Transverse colon (tissue), 4 donors: ENCODE results near the gene NEUROD2. TPM values are rescaled to one million over a fixed set of nuclear protein-coding genes. Genes with fewer than 3 reads are reported as not detected.

ENCODE experiments used
- DNase-seq: peaks from one replicate; pipeline ENCODE4 v3.0.0-alpha.2; 2019
- H3K27ac ChIP-seq, 4 donors: fragments of 200-600 bp; sonication (generic); 2 replicates each; pipeline ENCODE4 v1.5.1; 2016 to 2018; ENCODE audit warnings: inconsistent platforms in 4 of 4
- H3K27me3 ChIP-seq: fragments of 200-600 bp; sonication (generic); 2 replicates; pipeline ENCODE4 v1.5.1; 2017; ENCODE audit warnings: inconsistent platforms
- H3K36me3 ChIP-seq, 4 donors: fragments of 200-600 bp; sonication (generic); 2 replicates each; pipeline ENCODE4 v1.5.1; 2017 to 2019; ENCODE audit warnings: inconsistent platforms in 4 of 4
- H3K4me1 ChIP-seq, 4 donors: fragments of 200-600 bp; sonication (generic); 2 replicates each; pipeline ENCODE4 v1.5.1; 2017 to 2020; ENCODE audit warnings: inconsistent platforms in 4 of 4
- H3K4me3 ChIP-seq, 4 donors: fragments of 200-600 bp; sonication (generic); 1 replicate in 1 of 4; 2 replicates in 3 of 4; pipeline versions ENCODE4 v1.5.1 to v1.6.1; 2017 to 2019; ENCODE audit warnings: inconsistent platforms in 4 of 4
- H3K9me3 ChIP-seq, 2 donors: fragments of 200-600 bp; sonication (generic); 2 replicates each; pipeline ENCODE4 v1.5.1; 2017 to 2019; ENCODE audit warnings: inconsistent platforms in 2 of 2
- EP300 ChIP-seq: sonication (generic); formaldehyde crosslinking; IDR thresholded peaks from one replicate; pipeline ENCODE4 v1.6.1; 2017; ENCODE audit warnings: antibody characterized with exemption, low read depth
- POLR2A ChIP-seq: fragments of 450-650 bp; IDR thresholded peaks from one replicate; pipeline ENCODE4 v1.6.1; 2016; ENCODE audit warnings: antibody characterized with exemption, mild to moderate bottlenecking, moderate library complexity
- POLR2AphosphoS5 ChIP-seq, 3 donors: sonication (generic); formaldehyde crosslinking; IDR thresholded peaks; one replicate each; pipeline ENCODE4 v1.6.1; 2016; ENCODE audit warnings: antibody characterized with exemption in 3 of 3
- WGBS, 2 donors: methylation state at CpG; one replicate each; pipeline ENCODE4 v1.1.5; 2018; ENCODE audit warnings: low coverage in 1 of 2; 5-methylcytosine and 5-hydroxymethylcytosine counted together
- in situ Hi-C, 4 donors: fragments of 200-750 bp; cut with MboI; loops; one replicate each; pipeline versions ENCODE4 v1.15.0 to v1.15.1; 2017; ENCODE audit warnings: low sequenced_read_pairs in 3 of 4, low pct_ligation_motif_present in 1 of 4, low pct_unique_long_range_greater_than_20kb in 1 of 4
- intact Hi-C: fragments of 100-400 bp; cut with DNase I; formaldehyde crosslinking; loops from one replicate; pipeline ENCODE4 v1.15.1; 2023; ENCODE audit warnings: low total_unique reads
- total RNA-seq, 4 donors: library from RNA; depleted of rRNA; stranded (reverse); fragments of >200 nt; gene quantifications; one replicate each; pipeline ENCODE4 v1.1.0, GENCODE V29; 2016
- TF ChIP-seq, protein P1 (sequence below), 5 experiments: fragments of 200-600 bp in 3 of 5; fragments of 450-650 bp in 2 of 5; sonication (generic) in 3 of 5; IDR thresholded peaks; 1 replicate in 2 of 5; 2 replicates in 3 of 5; pipeline ENCODE4 v1.5.1; 2016 to 2017; ENCODE audit warnings: antibody characterized with exemption in 5 of 5, inconsistent platforms in 3 of 5, mild to moderate bottlenecking in 2 of 5, moderate library complexity in 1 of 5

The NEUROD2 gene
- total RNA-seq: not detected

DNA sequence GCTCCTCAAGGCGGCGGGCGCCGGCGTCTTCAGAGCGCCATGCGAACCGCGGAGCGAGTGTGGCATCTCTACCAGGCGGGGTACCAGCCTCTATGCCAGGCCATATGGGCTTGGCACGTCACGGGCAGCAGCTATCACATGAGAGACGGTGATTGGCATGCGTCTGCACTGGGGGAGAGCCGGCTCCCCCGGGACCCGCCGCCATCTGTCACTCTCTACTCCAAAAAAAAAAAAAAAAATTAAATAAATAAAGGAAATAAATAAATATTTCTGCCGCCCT, at the start of gene NEUROD2:
Gene NEUROD2, minus strand, starts transcription at position 70 of the 280 bp plus-strand sequence. CDS start 1,321 bp downstream, outside the sequence.
- in situ Hi-C loops: no loop called here
- Histone ChIP-seq H3K27me3 (peaks cover 91% of the 10 kb centered on the region), H3K9me3 (no peaks in the 10 kb centered on the region), H3K4me3 (peak within 1 kb of the TSS in 1 of 4 donors; percentile 34), H3K4me1 (peaks cover 21 to 29% (median 26%) of the 10 kb centered on the region in 4 donors), H3K27ac (no peak within 1 kb of the TSS), H3K36me3 (no peaks in the 10 kb centered on the region)
- 0 to 10% methylated on average over 1 to 20 of the region's 20 CpGs for WGBS, 2 donors
- no peak for DNase-seq
- intact Hi-C loops: no loop called here
- TF ChIP-seq POLR2AphosphoS5 (IDR thresholded peaks at IDR 0.05) (no peak), POLR2A (no peak), EP300 (no peak)
- TF ChIP-seq, protein P1, sequence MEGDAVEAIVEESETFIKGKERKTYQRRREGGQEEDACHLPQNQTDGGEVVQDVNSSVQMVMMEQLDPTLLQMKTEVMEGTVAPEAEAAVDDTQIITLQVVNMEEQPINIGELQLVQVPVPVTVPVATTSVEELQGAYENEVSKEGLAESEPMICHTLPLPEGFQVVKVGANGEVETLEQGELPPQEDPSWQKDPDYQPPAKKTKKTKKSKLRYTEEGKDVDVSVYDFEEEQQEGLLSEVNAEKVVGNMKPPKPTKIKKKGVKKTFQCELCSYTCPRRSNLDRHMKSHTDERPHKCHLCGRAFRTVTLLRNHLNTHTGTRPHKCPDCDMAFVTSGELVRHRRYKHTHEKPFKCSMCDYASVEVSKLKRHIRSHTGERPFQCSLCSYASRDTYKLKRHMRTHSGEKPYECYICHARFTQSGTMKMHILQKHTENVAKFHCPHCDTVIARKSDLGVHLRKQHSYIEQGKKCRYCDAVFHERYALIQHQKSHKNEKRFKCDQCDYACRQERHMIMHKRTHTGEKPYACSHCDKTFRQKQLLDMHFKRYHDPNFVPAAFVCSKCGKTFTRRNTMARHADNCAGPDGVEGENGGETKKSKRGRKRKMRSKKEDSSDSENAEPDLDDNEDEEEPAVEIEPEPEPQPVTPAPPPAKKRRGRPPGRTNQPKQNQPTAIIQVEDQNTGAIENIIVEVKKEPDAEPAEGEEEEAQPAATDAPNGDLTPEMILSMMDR (IDR thresholded peaks at IDR 0.05): no peak

GRCh38 chr17:39655105-39655504, 47.4 kb upstream of the NEUROD2 start:
- Histone ChIP-seq H3K36me3 (peaks cover 0 to 15% (median 4%) of the 10 kb centered on the region in 4 donors), H3K9me3 (no peaks in the 10 kb centered on the region), H3K27me3 (no peaks in the 10 kb centered on the region), H3K27ac (no peak overlapping the region), H3K4me1 (peaks cover 12 to 42% (median 26%) of the 10 kb centered on the region in 4 donors), H3K4me3 (no peak overlapping the region)
- intact Hi-C loops (loop anchor here (10.0 kb wide), 1 partner anchor 70 kb away; no protein-coding TSS in a partner anchor), in situ Hi-C loops (no loop called here)
- 83 to 88% methylated on average over 1 to 2 of the region's 2 CpGs for WGBS, 2 donors
- TF ChIP-seq, protein P1 (IDR thresholded peaks at IDR 0.05): no peak
- TF ChIP-seq POLR2AphosphoS5 (IDR thresholded peaks at IDR 0.05) (no peak), EP300 (no peak), POLR2A (no peak)
- no peak for DNase-seq

- no peak overlapping the region for H3K4me3 ChIP-seq
- no peaks in the 10 kb centered on the region for H3K27me3 ChIP-seq
- intact Hi-C loops (loop anchor here (10.0 kb wide), 1 partner anchor 69 kb away; no protein-coding TSS in a partner anchor), in situ Hi-C loops (no loop called here)
- peaks cover 0 to 11% (median 4%) of the 10 kb centered on the region in 4 donors for H3K36me3 ChIP-seq
- TF ChIP-seq EP300 (no peak), POLR2AphosphoS5 (IDR thresholded peaks at IDR 0.05) (peak in 1 of 3 donors; percentile 9)
- TF ChIP-seq, protein P1 (IDR thresholded peaks at IDR 0.05): peak; percentile 69 to 88 (median 81)
- peaks cover 12 to 38% (median 26%) of the 10 kb centered on the region in 4 donors for H3K4me1 ChIP-seq
- 14 to 59% methylated on average over 2 to 14 of the region's 14 CpGs for WGBS, 2 donors
- H3K9me3 ChIP-seq: no peaks in the 10 kb centered on the region
- DNase-seq: peak; percentile 85
- peak overlapping the region in 3 of 4 donors; percentile 71 to 84 (median 77) for H3K27ac ChIP-seq
Measured at GRCh38 chr17:39653662-39654331, 46.1 kb upstream of the NEUROD2 start.

- Histone ChIP-seq H3K9me3 (no peaks in the 10 kb centered on the region), H3K4me3 (no peak overlapping the region), H3K4me1 (peaks cover 12 to 38% (median 26%) of the 10 kb centered on the region in 4 donors), H3K27ac (peak overlapping the region; percentile 71 to 84 (median 78)), H3K36me3 (peaks cover 0 to 11% (median 4%) of the 10 kb centered on the region in 4 donors), H3K27me3 (no peaks in the 10 kb centered on the region)
- DNase-seq: no peak
- 64% methylated on average over 7 of the region's 12 CpGs; no CpG with 5 or more reads in 1 of the 2 donors for WGBS, 2 donors
- intact Hi-C loops: loop anchor here (10.0 kb wide), 1 partner anchor 68 kb away; no protein-coding TSS in a partner anchor
- TF ChIP-seq, protein P1 (IDR thresholded peaks at IDR 0.05): no peak
- TF ChIP-seq POLR2AphosphoS5 (IDR thresholded peaks at IDR 0.05): no peak
- no peak for TF ChIP-seq POLR2A
- no peak for TF ChIP-seq EP300
- in situ Hi-C loops: no loop called here
Measured at GRCh38 chr17:39653316-39653661, 45.6 kb upstream of the NEUROD2 start.
